Ectodermal cell (in vitro differentiated cells): ENCODE results near the gene SERINC5.

Source experiments
- H3K27ac ChIP-seq: 2 replicates; pipeline ENCODE4 v1.7.0; 2013; ENCODE audit warnings: mild to moderate bottlenecking, low read depth, low read length; ENCODE audit not compliant: insufficient read depth, poor library complexity, severe bottlenecking
- H3K27me3 ChIP-seq: 2 replicates; pipeline ENCODE4 v1.7.0; 2013; ENCODE audit warnings: mild to moderate bottlenecking, low read length; ENCODE audit not compliant: insufficient read depth, control insufficient read depth, poor library complexity, severe bottlenecking
- H3K36me3 ChIP-seq: one replicate; pipeline ENCODE4 v1.7.0; 2013; ENCODE audit warnings: low read length; ENCODE audit not compliant: control insufficient read depth, insufficient read depth
- H3K4me1 ChIP-seq: one replicate; pipeline ENCODE4 v1.7.0; 2013; ENCODE audit warnings: low read length; ENCODE audit not compliant: control insufficient read depth, insufficient read depth
- H3K4me3 ChIP-seq: 2 replicates; pipeline ENCODE4 v1.7.0; 2013; ENCODE audit warnings: low read depth, low read length, control low read depth; ENCODE audit not compliant: insufficient read depth
- H3K9me3 ChIP-seq: 2 replicates; pipeline ENCODE4 v1.7.0; 2013; ENCODE audit warnings: mild to moderate bottlenecking, low read length, moderate library complexity; ENCODE audit not compliant: control insufficient read depth

Gene SERINC5

GRCh38 chr5:80064124-80064523 is 191.7 kb downstream of the SERINC5 start:
- Histone ChIP-seq H3K27ac (no peak overlapping the region), H3K36me3 (no peaks in the 10 kb centered on the region), H3K4me1 (no peaks in the 10 kb centered on the region), H3K27me3 (no peaks in the 10 kb centered on the region), H3K9me3 (no peaks in the 10 kb centered on the region), H3K4me3 (no peak overlapping the region)
